Subcutaneous abdominal adipose tissue (tissue), 5 donors: ENCODE results near the gene NEK6.

Source experiments
- H3K27ac ChIP-seq: one replicate; pipeline ENCODE4 v1.7.0; 2013; ENCODE audit warnings: low read depth, mild to moderate bottlenecking, inconsistent platforms, low read length, moderate library complexity
- H3K27me3 ChIP-seq, 5 donors: one replicate each; pipeline ENCODE4 v1.7.0; 2013; ENCODE audit warnings: low read length in 5 of 5, inconsistent platforms in 1 of 5; ENCODE audit not compliant: control insufficient read depth in 5 of 5, insufficient read depth in 4 of 5
- H3K36me3 ChIP-seq, 5 donors: one replicate each; pipeline ENCODE4 v1.7.0; 2013; ENCODE audit warnings: low read length in 5 of 5; ENCODE audit not compliant: control insufficient read depth in 5 of 5, insufficient read depth in 5 of 5
- H3K4me1 ChIP-seq, 5 donors: one replicate each; pipeline ENCODE4 v1.7.0; 2013; ENCODE audit warnings: low read length in 5 of 5, mild to moderate bottlenecking in 3 of 5, moderate library complexity in 1 of 5; ENCODE audit not compliant: control insufficient read depth in 5 of 5, insufficient read depth in 5 of 5
- H3K4me3 ChIP-seq, 5 donors: one replicate each; pipeline ENCODE4 v1.7.0; 2013; ENCODE audit warnings: low read length in 5 of 5, low read depth in 1 of 5
- H3K9ac ChIP-seq, 5 donors: one replicate each; pipeline ENCODE4 v1.7.0; 2013; ENCODE audit warnings: low read length in 5 of 5, mild to moderate bottlenecking in 4 of 5, moderate library complexity in 3 of 5
- H3K9me3 ChIP-seq, 5 donors: one replicate each; pipeline ENCODE4 v1.7.0; 2013; ENCODE audit warnings: low read length in 5 of 5; ENCODE audit not compliant: control insufficient read depth in 5 of 5
- donor health status: healthy.
- donor health status: healthy.
- donor health status: healthy.
- donor health status: healthy.
- donor health status: healthy.

Gene NEK6

GRCh38 chr9:124273427-124274160, 15.8 kb downstream of the NEK6 start:
- H3K27ac ChIP-seq, result no peak overlapping the region
- H3K9me3 ChIP-seq, result no peaks in the 10 kb centered on the region
- no peak overlapping the region for H3K4me3 ChIP-seq
- H3K36me3 ChIP-seq, result peaks cover 0 to 5% (median 3%) of the 10 kb centered on the region in 5 donors
- no peaks in the 10 kb centered on the region for H3K27me3 ChIP-seq
- H3K4me1 ChIP-seq, result peaks cover 11 to 80% (median 57%) of the 10 kb centered on the region in 5 donors
- H3K9ac ChIP-seq, result no peak overlapping the region

GRCh38 chr9:124274226-124274625, 16.5 kb downstream of the NEK6 start:
- peak overlapping the region in 1 of 5 donors; percentile 42 for H3K9ac ChIP-seq

GRCh38 chr9:124274738-124275137, 17.0 kb downstream of the NEK6 start:
- H3K4me1 ChIP-seq, result peaks cover 14 to 88% (median 64%) of the 10 kb centered on the region in 5 donors
- H3K27ac ChIP-seq, result no peak overlapping the region
- H3K27me3 ChIP-seq, result no peaks in the 10 kb centered on the region
- no peak overlapping the region for H3K4me3 ChIP-seq
- H3K9ac ChIP-seq, result no peak overlapping the region
- H3K36me3 ChIP-seq, result peaks cover 0 to 5% (median 0%) of the 10 kb centered on the region in 5 donors
- no peaks in the 10 kb centered on the region for H3K9me3 ChIP-seq

More at GRCh38 chr9:124274226-124274625, 16.5 kb downstream of the NEK6 start:
- peaks cover 0 to 5% (median 0%) of the 10 kb centered on the region in 5 donors for H3K36me3 ChIP-seq
- H3K27me3 ChIP-seq, result no peaks in the 10 kb centered on the region
- H3K27ac ChIP-seq, result no peak overlapping the region
- H3K9me3 ChIP-seq, result no peaks in the 10 kb centered on the region
- peaks cover 11 to 86% (median 63%) of the 10 kb centered on the region in 5 donors for H3K4me1 ChIP-seq
- H3K4me3 ChIP-seq, result no peak overlapping the region

- Histone ChIP-seq H3K9ac (no peak overlapping the region), H3K9me3 (no peaks in the 10 kb centered on the region), H3K4me1 (peaks cover 18 to 88% (median 64%) of the 10 kb centered on the region in 5 donors), H3K27me3 (no peaks in the 10 kb centered on the region), H3K36me3 (no peaks in the 10 kb centered on the region), H3K4me3 (no peak overlapping the region), H3K27ac (no peak overlapping the region)
Observed at GRCh38 chr9:124277420-124277819, 19.7 kb downstream of the NEK6 start.

- Histone ChIP-seq H3K9ac (no peak overlapping the region), H3K27ac (no peak overlapping the region), H3K4me1 (peaks cover 21 to 88% (median 64%) of the 10 kb centered on the region in 5 donors)
Observed at GRCh38 chr9:124278054-124278540, 20.3 kb downstream of the NEK6 start.

GRCh38 chr9:124279531-124280175, 21.9 kb downstream of the NEK6 start:
- no peaks in the 10 kb centered on the region for H3K36me3 ChIP-seq
- no peaks in the 10 kb centered on the region for H3K9me3 ChIP-seq
- H3K4me3 ChIP-seq, result peak overlapping the region in 3 of 5 donors; percentile 5 to 28 (median 17)
- H3K9ac ChIP-seq, result peak overlapping the region in 4 of 5 donors; percentile 4 to 68 (median 46)
- peaks cover 21 to 92% (median 68%) of the 10 kb centered on the region in 5 donors for H3K4me1 ChIP-seq
- no peaks in the 10 kb centered on the region for H3K27me3 ChIP-seq
- H3K27ac ChIP-seq, result peak overlapping the region; percentile 72

More at GRCh38 chr9:124278054-124278540, 20.3 kb downstream of the NEK6 start:
- Histone ChIP-seq H3K4me3 (no peak overlapping the region), H3K36me3 (no peaks in the 10 kb centered on the region), H3K9me3 (no peaks in the 10 kb centered on the region), H3K27me3 (no peaks in the 10 kb centered on the region)

- Histone ChIP-seq H3K27ac (peak overlapping the region; percentile 72), H3K9me3 (no peaks in the 10 kb centered on the region), H3K9ac (peak overlapping the region in 4 of 5 donors; percentile 4 to 68 (median 46)), H3K27me3 (no peaks in the 10 kb centered on the region), H3K4me3 (peak overlapping the region in 3 of 5 donors; percentile 5 to 28 (median 17)), H3K36me3 (no peaks in the 10 kb centered on the region), H3K4me1 (peaks cover 21 to 92% (median 74%) of the 10 kb centered on the region in 5 donors)
Observed at GRCh38 chr9:124280176-124280691, 22.5 kb downstream of the NEK6 start.

GRCh38 chr9:124281931-124282371, 24.2 kb downstream of the NEK6 start:
- peak overlapping the region; percentile 68 to 78 (median 73) for H3K9ac ChIP-seq
- no peaks in the 10 kb centered on the region for H3K9me3 ChIP-seq
- peak overlapping the region in 1 of 5 donors; percentile 17 for H3K4me3 ChIP-seq
- no peaks in the 10 kb centered on the region for H3K27me3 ChIP-seq
- peaks cover 0 to 6% (median 0%) of the 10 kb centered on the region in 5 donors for H3K36me3 ChIP-seq
- peaks cover 23 to 97% (median 88%) of the 10 kb centered on the region in 5 donors for H3K4me1 ChIP-seq
- H3K27ac ChIP-seq, result peak overlapping the region; percentile 86

- peak overlapping the region in 3 of 5 donors; percentile 10 to 27 (median 18) for H3K4me3 ChIP-seq
- H3K27me3 ChIP-seq, result no peaks in the 10 kb centered on the region
- peaks cover 0 to 6% (median 0%) of the 10 kb centered on the region in 5 donors for H3K36me3 ChIP-seq
- peaks cover 23 to 99% (median 89%) of the 10 kb centered on the region in 5 donors for H3K4me1 ChIP-seq
- peak overlapping the region; percentile 68 to 78 (median 73) for H3K9ac ChIP-seq
- peak overlapping the region; percentile 86 for H3K27ac ChIP-seq
- H3K9me3 ChIP-seq, result no peaks in the 10 kb centered on the region
Observed at GRCh38 chr9:124282442-124283227, 24.9 kb downstream of the NEK6 start.
